A549 treated with Mapracorat at 1 μM for 4 hours (cell line): ENCODE results near the gene CREB3L4. TPM values are rescaled to one million over a fixed set of nuclear protein-coding genes. Genes with fewer than 3 reads are reported as not detected.

ENCODE experiments used
- total RNA-seq: library from RNA; stranded (reverse); fragments of 200-300 nt; extraction: Qiagen RNA extraction; gene quantifications from 5 replicates; pipeline ENCODE4 v1.2.3, GENCODE V29; 2022

CREB3L4 gene, protein sequence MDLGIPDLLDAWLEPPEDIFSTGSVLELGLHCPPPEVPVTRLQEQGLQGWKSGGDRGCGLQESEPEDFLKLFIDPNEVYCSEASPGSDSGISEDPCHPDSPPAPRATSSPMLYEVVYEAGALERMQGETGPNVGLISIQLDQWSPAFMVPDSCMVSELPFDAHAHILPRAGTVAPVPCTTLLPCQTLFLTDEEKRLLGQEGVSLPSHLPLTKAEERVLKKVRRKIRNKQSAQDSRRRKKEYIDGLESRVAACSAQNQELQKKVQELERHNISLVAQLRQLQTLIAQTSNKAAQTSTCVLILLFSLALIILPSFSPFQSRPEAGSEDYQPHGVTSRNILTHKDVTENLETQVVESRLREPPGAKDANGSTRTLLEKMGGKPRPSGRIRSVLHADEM
- total RNA-seq: 8.8 to 11.0 TPM (median 9.3 TPM) in 5 replicates

DNA sequence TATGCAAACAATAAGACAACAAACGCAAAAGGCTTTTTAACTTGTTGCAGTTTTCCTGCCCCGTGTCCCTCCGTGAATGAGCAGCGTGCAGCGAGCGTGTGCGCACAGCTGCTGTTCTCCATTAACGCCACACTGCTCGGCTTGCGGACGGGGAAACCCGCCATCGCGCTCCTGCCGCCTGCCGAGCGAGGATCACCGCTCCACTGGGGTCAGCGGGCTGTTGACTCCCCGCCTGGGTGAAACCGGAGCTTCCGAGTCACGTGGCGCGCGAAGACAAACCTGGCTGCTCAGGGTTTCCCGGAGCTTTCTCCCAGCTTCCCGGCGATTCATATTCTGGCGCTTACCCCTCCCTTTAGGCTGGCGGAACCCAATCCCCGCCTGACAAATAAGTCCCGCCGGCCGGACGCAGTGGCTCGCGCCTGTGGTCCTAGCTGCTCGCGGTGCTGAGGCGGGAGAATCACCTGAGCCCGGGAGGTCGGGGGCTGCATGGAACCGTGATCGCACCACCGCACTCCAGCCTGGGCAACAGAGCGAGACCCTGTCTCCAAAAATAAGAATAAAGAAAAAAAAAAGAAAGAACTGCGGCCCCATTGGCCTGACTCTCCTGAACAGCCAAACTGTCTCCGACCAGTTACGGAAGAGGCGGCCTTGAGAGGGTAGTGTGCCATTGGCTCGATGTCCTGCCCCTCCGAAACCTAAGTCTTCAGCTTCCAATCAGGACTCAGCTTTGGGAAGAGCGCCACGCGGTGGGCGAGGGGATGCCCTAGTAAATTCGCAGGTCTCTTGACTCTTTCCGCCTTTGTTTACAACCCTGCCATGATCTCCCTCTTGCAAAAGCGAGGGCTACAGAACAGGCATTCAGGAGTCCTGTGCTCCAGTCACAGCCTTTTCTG, at the start of gene CREB3L4:
Gene CREB3L4, plus strand, starts transcription at position 796 of the 893 bp plus-strand sequence. CDS start 624 bp downstream, outside the sequence.

DNA sequence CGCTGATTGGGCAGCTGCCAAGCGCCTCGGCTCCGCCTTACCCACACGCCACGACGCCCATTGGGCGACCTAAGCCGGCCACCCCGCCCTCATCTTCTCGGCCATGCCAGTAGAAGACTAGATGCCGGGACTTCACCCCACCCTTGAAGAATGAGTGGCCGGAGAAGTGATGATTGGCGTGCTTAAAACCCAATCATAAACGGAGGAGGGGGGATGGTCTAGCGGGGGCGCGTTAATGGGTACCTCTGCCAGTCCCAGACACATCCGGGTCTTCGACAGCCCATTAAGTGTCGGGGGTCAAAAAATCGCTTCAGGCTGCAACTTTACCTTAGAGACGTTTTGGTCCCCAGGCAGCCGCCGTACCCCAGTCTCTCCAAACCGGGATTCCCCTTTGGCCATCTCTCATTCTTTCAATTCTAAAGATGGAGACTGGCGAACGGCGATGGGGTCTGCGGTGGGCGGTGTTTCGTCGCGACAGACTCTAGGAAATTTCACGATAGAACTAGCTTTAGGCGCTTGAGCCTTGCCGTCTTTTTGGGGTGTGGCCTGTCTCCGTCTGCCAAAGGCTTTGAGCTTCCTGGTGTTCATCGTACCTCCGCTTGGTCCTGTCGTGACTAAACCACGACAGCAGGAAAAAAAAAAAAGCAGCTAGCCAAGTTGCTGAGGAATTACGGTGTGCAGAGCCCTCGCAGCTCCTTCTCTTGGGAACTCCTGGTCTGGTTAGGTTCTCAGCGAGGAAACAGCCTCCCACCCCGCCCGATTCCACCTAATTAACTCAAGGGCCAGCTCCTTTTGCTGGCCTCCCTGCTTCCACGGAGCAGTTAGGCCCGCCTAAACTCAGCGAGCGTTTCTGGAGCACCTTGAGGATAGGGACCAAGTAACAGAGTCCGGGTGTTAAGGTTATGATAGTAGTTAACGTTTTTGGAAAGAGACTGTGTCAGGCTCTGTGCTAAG, 44.5 kb upstream of the CREB3L4 start, which contains the start of gene GATAD2B:
Gene GATAD2B, minus strand, starts transcription at position 1 of the 954 bp plus-strand sequence. CDS start 94,625 bp downstream, outside the sequence.

DNA sequence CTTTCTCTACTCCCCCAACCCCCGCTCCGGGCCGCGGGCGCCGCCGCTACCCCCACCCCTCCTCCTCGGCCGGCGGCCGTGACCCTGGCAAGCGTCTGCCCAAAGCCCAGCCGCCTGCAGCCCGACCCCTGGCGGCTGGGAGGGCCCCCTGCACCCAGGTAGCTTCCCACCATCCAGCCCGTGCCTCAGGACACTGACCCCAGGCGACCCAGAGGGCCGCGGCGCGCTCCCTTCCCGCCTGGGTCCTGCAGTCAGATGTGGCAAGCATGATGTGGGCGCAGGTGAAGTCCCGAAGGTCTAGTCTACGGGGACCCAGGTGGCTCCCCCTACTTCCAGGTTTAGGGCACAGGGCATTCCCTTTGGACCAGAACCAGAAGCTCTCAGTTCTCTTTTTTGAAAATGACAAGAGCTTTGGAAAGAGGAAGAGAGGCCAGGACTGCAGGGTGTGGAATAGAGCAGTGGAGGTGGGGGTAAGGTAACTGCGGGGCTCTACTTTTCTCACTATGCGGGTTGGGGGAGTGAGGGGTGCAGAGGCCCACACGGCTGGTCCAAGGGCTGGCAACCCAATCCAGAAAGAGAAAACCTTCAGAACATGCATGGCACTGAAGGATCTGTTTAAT, 21.0 kb upstream of the CREB3L4 start, which contains the start of gene DENND4B:
Gene DENND4B, minus strand, starts transcription at position 97 of the 620 bp plus-strand sequence. CDS start 2,344 bp downstream, outside the sequence.

DNA sequence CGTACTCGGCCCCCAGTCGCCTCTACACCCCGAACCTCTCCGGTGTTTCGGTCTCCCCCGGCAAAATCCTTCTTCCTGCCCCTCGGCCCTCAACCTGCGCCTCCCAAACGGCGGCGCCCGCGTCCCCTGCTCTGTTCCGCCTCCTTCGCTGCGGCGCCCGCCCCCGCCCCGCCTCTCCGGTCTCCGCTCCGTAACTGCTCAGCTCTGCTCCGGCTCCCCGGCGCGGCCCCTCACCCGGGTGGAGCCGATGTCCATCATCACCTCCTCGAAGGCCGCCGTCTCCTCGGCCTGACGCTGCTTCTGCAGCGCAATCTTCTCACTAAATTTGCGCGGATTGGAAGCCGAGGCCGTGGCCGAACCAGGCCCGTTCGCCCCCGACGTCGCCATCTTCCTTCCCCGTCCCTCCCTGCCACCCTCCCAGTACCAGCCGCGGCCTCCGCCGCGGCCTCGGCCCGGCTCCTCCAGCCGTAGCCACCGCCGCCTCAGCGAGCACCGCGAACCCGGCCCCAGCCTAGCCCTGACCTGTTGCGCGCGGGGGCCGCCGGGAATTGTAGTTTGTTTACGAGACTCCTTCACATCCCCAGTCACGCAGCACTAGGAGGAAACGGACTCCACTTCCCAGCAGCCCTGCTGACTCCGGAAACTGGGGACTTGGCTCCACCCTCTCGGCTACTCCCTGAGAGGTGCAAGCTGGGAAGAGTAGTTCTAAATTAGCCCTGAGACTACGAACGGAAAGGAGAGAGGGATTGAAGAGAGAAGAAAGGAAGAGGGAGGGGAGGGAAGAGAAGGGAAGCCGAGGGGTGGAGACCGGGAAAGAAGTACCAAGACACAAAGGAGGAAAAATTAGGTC, 9.4 kb upstream of the CREB3L4 start, which contains the start of gene CRTC2:
Gene CRTC2, minus strand, starts transcription at position 502 of the 850 bp plus-strand sequence. Its CDS starts 115 bp downstream, at position 387.

GRCh38 chr1:153963030-153963849, 4.5 kb upstream of the CREB3L4 start, which contains the start of gene SLC39A1:
TSS of gene SLC39A1 (minus strand) at chr1:153963537. CDS start at chr1:153962715, 822 bp downstream.

DNA sequence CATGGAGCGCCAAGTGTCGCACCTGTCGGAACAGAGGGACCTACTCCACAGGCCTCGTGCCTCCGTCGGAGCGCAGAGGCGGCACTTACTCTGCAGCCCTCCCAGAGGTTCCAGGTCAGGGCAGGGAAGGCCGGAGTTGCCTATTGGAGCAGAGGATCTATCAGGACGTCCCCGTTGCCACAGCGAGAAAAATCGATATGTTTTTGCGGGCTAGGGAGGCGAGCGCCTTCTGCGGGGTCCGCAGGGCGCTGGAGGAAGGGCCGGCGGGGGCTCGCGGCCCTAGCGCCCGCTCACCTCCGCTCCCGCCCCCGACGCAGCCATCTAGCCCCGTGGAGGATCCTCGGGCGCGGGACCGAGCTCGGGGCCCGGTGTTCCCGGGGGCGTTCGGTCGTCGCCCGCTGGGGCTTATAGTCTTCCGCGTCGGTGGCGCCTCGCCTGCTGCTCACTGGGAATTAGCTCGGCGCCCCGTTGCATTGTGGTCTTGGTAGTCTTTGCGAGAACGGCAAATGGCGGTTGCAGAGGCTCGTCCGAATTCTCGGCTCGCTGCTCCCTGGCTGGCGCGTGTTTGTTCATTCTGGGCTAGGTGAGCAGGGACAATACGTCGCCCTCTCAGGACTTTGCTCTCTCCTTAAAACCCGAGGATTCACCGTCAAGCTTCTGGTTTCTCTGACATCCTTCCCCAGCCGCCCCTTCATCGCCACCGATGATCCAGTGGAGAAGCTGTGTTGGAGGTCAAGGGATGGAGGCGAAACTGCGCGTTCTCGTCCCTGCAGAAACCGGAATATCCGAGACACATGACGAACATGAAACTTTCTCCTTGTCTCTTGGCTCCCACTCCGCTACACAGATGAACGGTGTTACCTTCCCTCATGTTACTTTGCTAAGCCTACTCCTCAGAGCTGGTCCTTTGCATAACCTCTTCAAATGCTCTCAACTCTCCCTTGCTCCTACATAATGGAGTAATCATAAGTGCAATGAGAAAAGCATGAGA, 9.8 kb downstream of the CREB3L4 start, which contains the start of gene JTB:
Gene JTB, minus strand, starts transcription at position 425 of the 991 bp plus-strand sequence. Its CDS starts 422 bp downstream, at position 3.

GRCh38 chr1:153985941-153986761, 18.4 kb downstream of the CREB3L4 start, which contains the start of gene RAB13:
TSS of gene RAB13 (minus strand) at chr1:153986339. CDS start at chr1:153986236, 103 bp downstream.

DNA sequence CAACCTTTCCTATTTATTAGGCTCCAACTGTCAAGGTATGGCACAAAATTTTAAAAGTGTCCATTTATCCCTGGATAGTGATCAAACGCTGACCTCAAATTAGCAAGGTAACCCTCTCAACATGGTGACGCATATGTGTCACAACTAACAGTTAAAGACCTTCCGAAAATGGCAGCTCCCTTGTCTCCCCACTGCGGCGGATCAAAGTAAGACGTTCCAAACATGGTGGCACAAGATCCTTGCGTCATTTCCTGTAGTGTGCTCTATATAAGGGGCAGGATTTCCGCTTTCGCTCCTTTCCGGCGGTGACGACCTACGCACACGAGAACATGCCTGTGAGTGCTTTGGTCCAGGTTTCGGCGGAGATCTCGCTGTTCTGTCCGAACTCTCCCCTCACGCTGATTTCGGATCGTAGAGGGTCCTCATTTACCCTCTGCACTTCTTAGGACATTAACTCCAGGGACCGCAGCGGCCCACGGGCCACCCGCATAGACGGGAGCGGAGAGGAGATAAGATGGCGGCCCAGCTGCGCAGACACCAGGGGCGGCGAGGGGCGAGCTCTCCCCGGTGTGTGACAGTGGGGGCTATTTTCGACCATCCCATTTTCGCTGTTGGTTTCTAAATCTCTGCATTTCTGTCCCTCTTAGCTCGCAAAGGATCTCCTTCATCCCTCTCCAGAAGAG, 22.9 kb downstream of the CREB3L4 start, which contains the start of gene RPS27:
Gene RPS27, plus strand, starts transcription at position 295 of the 683 bp plus-strand sequence. Its CDS starts 35 bp downstream, at position 330.

Other genes starting within 250 kb of the CREB3L4 start
- gene INTS3, start 239.9 kb upstream of the CREB3L4 start, total RNA-seq: 16.0 to 19.9 TPM (median 18.2 TPM) in 5 replicates
- gene SLC27A3, start 192.5 kb upstream of the CREB3L4 start, total RNA-seq: 0.82 to 1.8 TPM (median 1.4 TPM) in 5 replicates
- gene GATAD2B, start 44.9 kb upstream of the CREB3L4 start, total RNA-seq: 9.0 to 11.2 TPM (median 9.2 TPM) in 5 replicates
- 25.0 to 37.8 TPM (median 32.5 TPM) in 5 replicates for gene DENND4B, start 21.2 kb upstream of the CREB3L4 start, total RNA-seq
- gene CRTC2, start 9.3 kb upstream of the CREB3L4 start, total RNA-seq: 31.8 to 42.9 TPM (median 39.7 TPM) in 5 replicates
- gene SLC39A1, start 4.4 kb upstream of the CREB3L4 start, total RNA-seq: 148 to 165 TPM (median 161 TPM) in 5 replicates
- gene JTB, start 9.8 kb downstream of the CREB3L4 start, total RNA-seq: 107 to 160 TPM (median 148 TPM) in 5 replicates
- gene RAB13, start 18.4 kb downstream of the CREB3L4 start, total RNA-seq: 129 to 156 TPM (median 135 TPM) in 5 replicates
- 4,081 to 8,275 TPM (median 4,317 TPM) in 5 replicates for gene RPS27, start 22.9 kb downstream of the CREB3L4 start, total RNA-seq
- gene NUP210L, start 187.2 kb downstream of the CREB3L4 start, total RNA-seq: not detected in 5 replicates
- gene TPM3, start 224.2 kb downstream of the CREB3L4 start, total RNA-seq: 457 to 636 TPM (median 497 TPM) in 5 replicates
- not detected in 5 replicates for gene CFAP141, start 238.4 kb downstream of the CREB3L4 start, total RNA-seq